MM.1S (cell line): ENCODE data around the gene ARMC8.

Experiments used
- DNase-seq: peaks from one replicate; pipeline ENCODE4 v3.0.0-alpha.2; 2015
- H2AFZ ChIP-seq: fragments of 300-600 bp; sonication (generic); 2 replicates; pipeline ENCODE4 v1.6.0; 2016; ENCODE audit warnings: antibody characterized with exemption, low read length
- H3F3A ChIP-seq: fragments of 300-600 bp; sonication (generic); 2 replicates; pipeline ENCODE4 v1.6.1; 2016; ENCODE audit warnings: mild to moderate bottlenecking, antibody characterized with exemption, low read length, moderate library complexity, mixed read lengths; ENCODE audit not compliant: insufficient read depth
- H3K27ac ChIP-seq: fragments of 300-600 bp; sonication (generic); 2 replicates; pipeline ENCODE4 v1.5.1; 2016; ENCODE audit warnings: mild to moderate bottlenecking, low read length
- H3K27me3 ChIP-seq: fragments of 300-600 bp; sonication (generic); replicated peaks from 2 replicates; pipeline ENCODE4 v1.6.0; 2016; ENCODE audit warnings: low read length; ENCODE audit not compliant: insufficient read depth
- H3K36me3 ChIP-seq: fragments of 300-600 bp; sonication (generic); replicated peaks from 2 replicates; pipeline ENCODE4 v1.6.1; 2016; ENCODE audit warnings: mild to moderate bottlenecking, low read length, mixed read lengths; ENCODE audit not compliant: insufficient read depth
- H3K4me1 ChIP-seq: fragments of 300-600 bp; sonication (generic); 2 replicates; pipeline ENCODE4 v1.6.1; 2016; ENCODE audit warnings: low read length, mixed read lengths
- H3K4me2 ChIP-seq: fragments of 300-600 bp; sonication (generic); 2 replicates; pipeline ENCODE4 v1.6.0; 2016; ENCODE audit warnings: low read depth, low read length
- H3K4me3 ChIP-seq: fragments of 300-600 bp; sonication (generic); 2 replicates; pipeline ENCODE4 v1.5.1; 2016; ENCODE audit warnings: low read length, mixed read lengths
- H3K79me2 ChIP-seq: fragments of 300-600 bp; sonication (generic); 2 replicates; pipeline ENCODE4 v1.6.1; 2016; ENCODE audit warnings: mixed run types, low read length, mixed read lengths
- H3K9ac ChIP-seq: fragments of 300-600 bp; sonication (generic); 2 replicates; pipeline ENCODE4 v1.6.1; 2016; ENCODE audit warnings: low read length, mixed read lengths
- H3K9me2 ChIP-seq: fragments of 300-600 bp; sonication (generic); replicated peaks from 2 replicates; pipeline ENCODE4 v1.6.1; 2016; ENCODE audit warnings: mild to moderate bottlenecking, low read length, mixed read lengths; ENCODE audit not compliant: insufficient read depth
- H3K9me3 ChIP-seq: fragments of 300-600 bp; sonication (generic); replicated peaks from 2 replicates; pipeline ENCODE4 v1.6.1; 2016; ENCODE audit warnings: mild to moderate bottlenecking, low read length, mixed read lengths; ENCODE audit not compliant: insufficient read depth
- H4K20me1 ChIP-seq: fragments of 300-600 bp; sonication (generic); 2 replicates; pipeline ENCODE4 v1.6.1; 2016; ENCODE audit warnings: mild to moderate bottlenecking, low read length, moderate library complexity, mixed read lengths; ENCODE audit not compliant: insufficient read depth
- EZH2 ChIP-seq: fragments of 300-600 bp; sonication (generic); optimal IDR thresholded peaks from 2 replicates; pipeline ENCODE3; 2017; ENCODE audit warnings: low read depth, mild to moderate bottlenecking, antibody characterized with exemption, low read length, mixed read lengths
- EZH2phosphoT487 ChIP-seq: fragments of 300-600 bp; sonication (generic); IDR thresholded peaks from 2 replicates; pipeline ENCODE4 v1.6.1; 2018; ENCODE audit warnings: antibody characterized with exemption, low read length
- TF ChIP-seq, protein P1 (sequence below): fragments of 300-600 bp; sonication (generic); IDR thresholded peaks from 2 replicates; pipeline ENCODE4 v1.5.1; 2016; ENCODE audit warnings: antibody characterized with exemption, low read length, mixed read lengths

Gene ARMC8

DNA sequence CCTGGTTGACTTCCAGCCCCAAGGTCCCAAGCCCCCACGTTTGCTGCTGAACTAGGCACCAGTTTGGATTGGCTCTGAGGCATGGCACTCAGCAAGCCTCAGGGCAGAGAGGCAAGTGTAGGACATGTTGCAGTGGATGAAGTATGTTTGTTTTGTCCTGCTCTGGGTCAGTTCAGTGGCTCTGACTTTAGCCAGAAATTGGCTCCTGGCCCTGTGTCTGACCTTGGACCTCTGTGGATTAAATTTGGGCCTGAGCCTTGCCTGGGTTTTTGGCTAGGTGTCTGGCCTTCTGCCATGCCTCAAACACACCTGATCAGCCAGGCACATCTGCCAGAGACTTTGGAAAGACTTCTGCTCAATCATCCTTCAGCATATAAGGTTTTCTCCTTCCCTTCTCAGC is 157.7 kb downstream of the ARMC8 start:
- H3K27ac ChIP-seq = no peak overlapping the region

More for the DNA sequence above, 157.7 kb downstream of the ARMC8 start:
- H3K27me3 ChIP-seq = peaks cover 10% of the 10 kb centered on the region
- no peaks in the 10 kb centered on the region for H3K4me1 ChIP-seq
- no peak overlapping the region for H2AFZ ChIP-seq
- no peak for DNase-seq
- TF ChIP-seq, protein P1, sequence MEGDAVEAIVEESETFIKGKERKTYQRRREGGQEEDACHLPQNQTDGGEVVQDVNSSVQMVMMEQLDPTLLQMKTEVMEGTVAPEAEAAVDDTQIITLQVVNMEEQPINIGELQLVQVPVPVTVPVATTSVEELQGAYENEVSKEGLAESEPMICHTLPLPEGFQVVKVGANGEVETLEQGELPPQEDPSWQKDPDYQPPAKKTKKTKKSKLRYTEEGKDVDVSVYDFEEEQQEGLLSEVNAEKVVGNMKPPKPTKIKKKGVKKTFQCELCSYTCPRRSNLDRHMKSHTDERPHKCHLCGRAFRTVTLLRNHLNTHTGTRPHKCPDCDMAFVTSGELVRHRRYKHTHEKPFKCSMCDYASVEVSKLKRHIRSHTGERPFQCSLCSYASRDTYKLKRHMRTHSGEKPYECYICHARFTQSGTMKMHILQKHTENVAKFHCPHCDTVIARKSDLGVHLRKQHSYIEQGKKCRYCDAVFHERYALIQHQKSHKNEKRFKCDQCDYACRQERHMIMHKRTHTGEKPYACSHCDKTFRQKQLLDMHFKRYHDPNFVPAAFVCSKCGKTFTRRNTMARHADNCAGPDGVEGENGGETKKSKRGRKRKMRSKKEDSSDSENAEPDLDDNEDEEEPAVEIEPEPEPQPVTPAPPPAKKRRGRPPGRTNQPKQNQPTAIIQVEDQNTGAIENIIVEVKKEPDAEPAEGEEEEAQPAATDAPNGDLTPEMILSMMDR = no peak
- TF ChIP-seq EZH2 = no peak
- no peak for TF ChIP-seq EZH2phosphoT487
- no peaks in the 10 kb centered on the region for H3K79me2 ChIP-seq
- H3K36me3 ChIP-seq = no peaks in the 10 kb centered on the region
- no peak overlapping the region for H3K4me2 ChIP-seq
- no peaks in the 10 kb centered on the region for H3K9me3 ChIP-seq
- H3K9ac ChIP-seq = no peak overlapping the region
- H3K4me3 ChIP-seq = no peak overlapping the region
- H3F3A ChIP-seq = no peaks in the 10 kb centered on the region
- H3K9me2 ChIP-seq = no peaks in the 10 kb centered on the region
- no peaks in the 10 kb centered on the region for H4K20me1 ChIP-seq
